GM21447 (cell line): ENCODE data around the gene RANBP2.
"Not testable (repeated sequence)": the region's sequence is repeated elsewhere in the genome, so short reads cannot be mapped to it uniquely, and the experiment has no call there.

Experiments
- ATAC-seq: cut with Tn5 transposase; IDR thresholded peaks from one replicate; pipeline ENCODE4 v1.9.1; 2021; ENCODE audit not compliant: unreplicated experiment

RANBP2 gene

DNA sequence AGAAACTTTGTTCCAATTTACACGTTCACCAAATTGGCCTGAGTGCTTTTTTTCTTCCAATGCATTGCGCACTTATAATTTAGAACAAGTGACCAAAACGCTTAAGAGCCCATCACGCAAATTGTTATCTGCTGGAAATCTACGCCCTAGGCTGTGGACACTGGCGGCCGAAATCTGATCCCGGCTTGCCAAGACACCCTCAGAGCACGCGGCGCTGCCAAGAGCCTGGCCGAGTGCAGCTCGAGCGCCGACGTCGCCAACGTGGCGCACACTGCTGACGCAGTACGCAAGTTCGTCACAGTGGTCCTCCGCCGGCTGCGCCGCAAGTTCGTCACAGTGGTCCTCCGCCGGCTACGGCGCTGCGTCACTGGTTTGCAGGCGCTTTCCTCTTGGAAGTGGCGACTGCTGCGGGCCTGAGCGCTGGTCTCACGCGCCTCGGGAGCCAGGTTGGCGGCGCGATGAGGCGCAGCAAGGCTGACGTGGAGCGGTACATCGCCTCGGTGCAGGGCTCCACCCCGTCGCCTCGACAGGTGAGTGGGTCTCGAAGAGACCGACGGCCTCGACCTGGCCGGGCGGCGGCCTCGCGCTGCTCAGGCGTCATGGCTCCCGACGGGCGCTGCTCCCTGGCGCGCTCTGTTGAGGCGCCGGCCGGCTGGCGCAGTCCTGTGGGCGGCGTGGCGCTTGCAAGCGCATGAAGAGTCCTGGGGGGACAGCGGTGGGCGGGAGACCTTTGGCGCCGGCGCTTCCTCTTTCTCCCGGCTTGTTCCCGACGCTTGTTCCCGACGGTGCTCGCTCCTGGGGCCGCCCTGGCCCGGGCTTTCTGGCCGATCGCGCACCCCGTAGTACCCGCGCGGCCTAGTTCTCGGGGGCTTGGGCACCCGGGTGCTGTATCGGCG is at the start of gene RANBP2:
TSS of gene RANBP2 (plus strand) at position 334 of the 896 bp plus-strand sequence. CDS start at position 459, 125 bp downstream.
- ATAC-seq = peak; percentile 98

DNA sequence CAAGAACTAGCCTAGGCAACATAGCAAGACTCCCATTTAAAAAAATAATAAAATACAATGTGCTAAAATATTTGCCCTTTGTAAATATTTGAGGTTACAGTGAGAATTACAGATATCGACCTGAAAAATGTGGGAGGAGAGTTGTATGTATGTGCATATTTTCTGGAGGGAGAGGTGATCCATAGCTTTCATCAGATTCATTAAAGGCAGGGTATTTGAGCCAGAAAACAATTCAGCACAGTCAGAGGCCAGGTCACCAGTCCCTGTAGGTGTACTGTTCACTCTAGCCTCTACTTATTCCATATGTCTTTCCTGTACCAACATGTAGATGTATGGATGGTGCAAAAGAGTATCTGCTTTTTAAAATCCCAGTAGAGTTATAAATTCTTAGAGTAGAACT is 49.0 kb upstream of the RANBP2 start:
- ATAC-seq = not testable (repeated sequence)

DNA sequence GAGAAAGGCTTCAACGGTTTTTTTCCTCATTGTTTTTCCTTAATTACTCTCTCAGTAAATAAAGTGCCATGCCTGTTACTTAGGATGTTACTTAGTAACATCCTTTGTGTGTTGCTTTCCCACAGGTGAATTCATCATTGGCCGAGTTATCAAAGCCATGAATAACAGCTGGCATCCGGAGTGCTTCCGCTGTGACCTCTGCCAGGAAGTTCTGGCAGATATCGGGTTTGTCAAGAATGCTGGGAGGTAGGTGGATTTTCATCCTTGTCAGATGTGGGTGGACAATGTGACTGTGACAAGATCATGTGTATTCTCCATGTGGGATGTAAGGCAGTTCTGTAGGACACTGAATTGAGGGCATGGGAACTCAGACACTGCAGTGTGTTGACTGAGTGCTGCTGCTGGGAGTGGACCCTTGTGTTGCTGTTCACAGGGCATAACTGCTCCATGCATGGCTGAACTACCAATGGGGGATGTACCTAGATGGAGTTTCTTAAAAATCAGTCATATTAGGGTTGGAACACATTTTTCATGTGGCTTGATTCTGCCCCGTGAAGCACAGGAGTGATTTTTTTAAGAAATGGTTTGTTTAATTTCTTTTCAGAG is 47.0 kb upstream of the RANBP2 start:
- ATAC-seq = not testable (repeated sequence)

DNA sequence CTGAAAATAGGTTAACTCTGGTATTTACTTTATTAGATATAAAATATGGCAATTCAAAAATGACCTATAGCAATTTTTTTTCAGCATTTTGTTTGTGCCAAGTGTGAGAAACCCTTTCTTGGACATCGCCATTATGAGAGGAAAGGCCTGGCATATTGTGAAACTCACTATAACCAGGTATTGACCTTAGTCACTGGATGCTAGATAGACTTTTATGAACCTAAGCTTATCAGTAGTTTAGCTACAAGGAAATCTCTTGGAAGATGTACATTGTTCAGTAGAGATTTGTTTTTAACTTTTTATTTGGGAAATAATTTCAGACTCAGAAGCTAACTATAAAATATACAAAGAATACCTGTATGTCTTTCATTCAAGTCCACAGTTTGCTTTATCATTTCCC is 42.8 kb upstream of the RANBP2 start:
- not testable (repeated sequence) for ATAC-seq

DNA sequence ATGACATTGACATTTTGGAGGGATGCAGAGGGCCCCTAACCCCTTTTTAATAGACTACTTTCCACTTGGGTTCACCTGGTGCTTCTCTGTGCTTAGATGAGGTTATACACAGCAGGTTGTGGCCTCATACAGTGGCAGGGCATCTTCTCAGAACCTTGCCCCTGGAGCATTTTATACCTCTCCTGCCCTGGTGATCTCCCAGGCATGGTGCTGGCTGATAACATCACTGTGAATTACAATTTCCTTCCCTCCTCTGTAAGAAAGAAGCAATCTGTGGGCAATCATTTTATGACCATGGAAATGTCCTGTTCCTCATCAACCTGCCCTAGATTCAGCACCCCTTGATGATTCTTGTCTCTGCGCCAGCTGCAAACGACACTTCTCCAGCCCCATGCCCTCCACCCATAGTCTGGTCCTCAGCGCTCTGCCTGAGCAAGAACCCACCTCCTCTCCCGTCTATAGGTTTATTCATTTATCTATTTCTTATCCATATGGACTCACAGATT is 42.0 kb upstream of the RANBP2 start:
- not testable (repeated sequence) for ATAC-seq

DNA sequence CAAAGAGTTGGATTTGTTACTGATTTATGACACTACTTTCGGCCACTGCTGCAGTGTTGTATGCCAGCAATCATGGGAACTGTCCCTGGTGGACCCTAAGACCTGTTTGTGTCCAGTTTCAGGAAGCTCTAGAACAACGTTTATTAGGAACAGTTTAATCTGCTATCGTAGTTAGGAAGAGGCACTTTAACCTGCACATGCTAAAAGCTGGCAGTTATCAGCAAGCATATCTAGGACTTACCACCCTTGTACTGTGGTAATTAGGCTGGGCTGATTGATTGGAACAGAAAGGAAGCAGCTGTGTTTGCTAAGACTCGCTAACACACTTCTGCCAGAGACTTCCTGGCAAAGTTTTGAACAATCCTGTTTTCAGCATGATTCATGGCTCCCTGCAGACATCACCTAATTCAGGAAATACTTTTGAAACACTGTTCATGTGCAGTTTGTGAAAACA is 41.1 kb upstream of the RANBP2 start:
- ATAC-seq = not testable (repeated sequence)

DNA sequence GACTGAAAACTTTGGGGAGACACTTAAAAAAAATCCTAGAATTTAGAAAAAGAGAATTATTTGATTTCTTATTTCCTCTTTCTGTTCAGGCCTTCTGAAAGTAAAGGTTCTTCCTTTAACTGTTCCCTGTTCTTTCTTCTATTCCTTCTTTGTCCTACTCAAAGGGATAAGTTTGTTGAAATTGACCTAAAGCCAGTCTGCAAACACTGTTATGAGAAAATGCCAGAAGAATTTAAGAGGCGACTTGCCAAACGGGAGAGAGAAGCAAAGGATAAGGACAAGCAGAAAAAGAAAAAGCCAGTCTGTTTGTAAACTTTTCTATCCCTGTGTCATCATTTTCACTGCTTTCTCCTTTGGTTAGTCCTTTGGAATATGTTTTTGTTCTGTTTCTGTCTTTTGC is 38.5 kb upstream of the RANBP2 start:
- not testable (repeated sequence) for ATAC-seq

DNA sequence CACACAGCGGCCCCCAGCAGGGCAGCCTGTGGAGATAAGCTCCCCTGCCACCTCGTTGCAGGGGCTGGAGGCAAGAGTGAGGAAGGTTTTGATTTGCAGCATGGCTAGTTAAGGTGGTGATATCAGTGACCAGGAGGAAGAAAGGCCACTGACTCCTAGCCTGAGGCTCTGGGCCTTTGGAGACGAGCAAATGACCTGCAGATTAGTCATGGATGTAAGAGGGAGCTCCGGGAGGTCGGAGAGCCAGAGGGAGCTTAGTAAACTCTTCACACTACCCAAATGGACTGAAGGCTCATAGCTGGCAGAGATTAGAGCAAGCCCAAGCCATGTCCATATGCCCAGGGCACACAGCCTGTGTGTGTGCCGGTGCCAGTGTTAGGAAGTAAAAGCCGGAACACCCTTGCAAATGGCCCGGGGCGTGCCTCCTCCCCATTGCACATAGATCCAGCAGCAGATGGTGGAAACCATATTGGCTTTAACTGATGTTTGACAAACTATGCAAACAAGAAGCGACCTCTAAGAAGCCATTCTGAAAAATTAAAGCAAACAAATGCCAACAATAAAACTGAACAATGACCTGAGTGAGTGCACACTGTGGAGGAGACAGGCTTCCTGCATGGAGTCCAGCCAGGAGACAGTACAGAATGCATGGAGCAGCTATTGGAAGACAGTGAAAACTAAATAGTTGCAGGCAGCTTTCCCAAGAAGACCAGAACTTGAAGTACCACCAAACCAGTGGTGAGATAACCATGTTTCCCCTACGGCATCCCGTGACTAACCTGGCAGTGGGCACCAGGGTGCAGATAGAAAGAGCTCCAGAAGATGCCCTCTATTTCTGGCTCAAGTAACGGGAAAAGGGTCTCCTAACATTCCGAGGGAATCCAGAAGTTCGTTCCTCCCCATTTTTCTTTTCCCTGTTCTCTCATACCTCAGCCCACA is 30.2 kb upstream of the RANBP2 start:
- ATAC-seq = not testable (repeated sequence)

DNA sequence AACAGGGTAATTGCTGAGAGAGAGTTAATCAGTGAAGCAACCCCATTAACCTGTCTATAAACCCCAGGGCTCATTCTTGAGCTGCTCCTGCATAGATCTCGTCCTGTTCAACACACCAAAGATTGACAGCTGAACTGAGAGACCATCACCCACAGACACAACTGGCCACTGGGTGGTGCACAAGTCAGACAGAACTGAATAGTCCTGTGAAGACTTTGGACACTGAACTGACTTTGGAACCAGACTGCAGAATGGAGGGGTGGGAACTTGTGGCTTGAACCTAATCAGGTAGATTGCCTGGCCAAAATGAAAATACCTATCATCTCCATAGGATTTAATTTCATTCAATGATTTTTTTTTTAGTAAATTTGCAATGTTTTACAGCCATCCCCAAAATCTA is 29.3 kb upstream of the RANBP2 start:
- not testable (repeated sequence) for ATAC-seq

DNA sequence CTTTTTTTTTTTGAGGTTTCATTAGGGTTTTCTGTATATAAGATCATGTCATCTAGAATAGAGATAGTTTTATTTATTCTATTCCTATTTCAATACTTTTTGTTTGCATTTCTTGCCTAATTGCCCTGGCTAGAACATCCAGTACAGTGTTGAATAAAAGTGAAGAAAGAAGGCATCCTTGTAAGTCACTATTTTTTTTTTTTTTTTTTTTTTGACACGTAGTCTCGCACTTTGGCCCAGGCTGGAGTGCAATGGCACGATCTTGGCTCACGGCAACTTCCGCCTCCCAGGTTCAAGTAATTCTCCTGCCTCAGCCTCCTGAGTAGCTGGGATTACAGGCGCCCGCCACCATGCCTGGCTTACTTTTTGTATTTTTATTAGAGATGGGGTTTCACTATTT is 27.8 kb upstream of the RANBP2 start:
- no peak for ATAC-seq

DNA sequence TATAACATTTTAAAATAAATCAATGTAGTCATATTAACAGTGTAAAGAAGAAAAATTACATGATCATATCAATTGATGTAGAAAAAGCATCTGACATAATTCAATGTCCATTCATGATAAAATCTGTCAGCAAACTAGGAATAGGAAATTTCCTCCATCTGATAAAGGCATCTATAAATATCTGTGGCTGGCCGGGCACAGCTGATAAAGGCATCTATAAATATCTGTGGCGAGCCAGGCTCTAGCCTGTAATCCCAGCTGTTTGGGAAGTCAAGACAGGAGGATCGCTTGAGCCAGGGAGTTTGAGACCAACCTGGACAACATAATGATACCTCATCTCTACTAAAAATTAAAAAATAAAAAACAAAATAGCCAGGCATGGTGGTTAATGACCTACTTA is 18.1 kb upstream of the RANBP2 start:
- ATAC-seq = no peak

DNA sequence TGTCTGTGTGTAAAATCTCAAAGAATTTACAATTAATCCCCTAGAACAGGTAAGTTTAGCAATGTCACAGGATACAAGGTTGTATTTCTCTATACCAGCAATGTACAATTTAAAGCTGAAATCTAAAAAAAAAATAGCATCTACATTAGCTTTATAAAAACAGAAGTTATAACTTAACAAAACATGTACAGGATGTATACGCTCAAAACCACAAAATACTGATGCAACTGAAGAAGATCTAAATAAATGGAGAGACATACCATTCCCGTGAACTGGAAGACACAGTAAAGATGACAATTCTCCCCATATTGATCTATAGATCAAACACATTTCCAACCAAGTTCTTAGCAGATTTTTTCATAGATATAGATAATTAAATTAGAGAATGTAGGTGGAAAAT is 17.5 kb upstream of the RANBP2 start:
- no peak for ATAC-seq

DNA sequence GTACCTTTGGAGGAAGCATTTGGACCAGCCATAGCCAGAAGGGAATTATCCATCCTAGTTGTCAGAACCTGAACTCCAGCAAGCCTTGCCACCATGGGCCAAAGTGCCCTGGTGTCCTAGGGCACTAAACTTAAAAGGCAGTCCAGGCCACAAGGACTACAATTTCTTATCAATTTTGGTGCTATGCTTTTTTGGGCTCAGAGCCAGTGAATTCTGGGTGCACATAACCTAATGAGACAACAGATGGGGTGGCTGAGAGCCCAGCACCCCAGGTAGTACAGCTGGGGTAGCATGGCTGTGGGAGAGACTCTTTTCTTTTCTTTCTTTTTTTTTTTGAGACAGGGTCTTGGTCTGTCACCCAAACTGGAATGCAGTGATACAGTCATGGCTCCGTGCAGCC is 14.4 kb upstream of the RANBP2 start:
- ATAC-seq = no peak

DNA sequence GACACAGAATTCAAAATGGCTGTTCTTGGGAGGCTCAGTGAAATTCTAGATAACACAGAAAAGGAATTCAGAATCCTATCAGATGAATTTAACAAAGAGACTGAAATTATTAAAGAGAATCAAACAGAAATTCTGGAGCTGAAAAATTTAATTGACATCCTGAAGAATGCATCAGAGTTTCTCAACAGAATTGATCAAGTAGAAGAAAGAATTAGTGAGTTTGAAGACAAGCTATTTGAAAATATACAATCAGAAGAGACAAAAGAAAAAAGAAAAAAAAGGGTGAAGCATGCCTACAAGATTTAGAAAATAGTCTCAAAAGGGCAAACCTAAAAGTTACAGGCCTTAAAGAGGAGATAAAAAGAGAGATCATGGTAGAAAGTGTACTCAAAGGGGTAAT is 12.0 kb upstream of the RANBP2 start:
- ATAC-seq = no peak

DNA sequence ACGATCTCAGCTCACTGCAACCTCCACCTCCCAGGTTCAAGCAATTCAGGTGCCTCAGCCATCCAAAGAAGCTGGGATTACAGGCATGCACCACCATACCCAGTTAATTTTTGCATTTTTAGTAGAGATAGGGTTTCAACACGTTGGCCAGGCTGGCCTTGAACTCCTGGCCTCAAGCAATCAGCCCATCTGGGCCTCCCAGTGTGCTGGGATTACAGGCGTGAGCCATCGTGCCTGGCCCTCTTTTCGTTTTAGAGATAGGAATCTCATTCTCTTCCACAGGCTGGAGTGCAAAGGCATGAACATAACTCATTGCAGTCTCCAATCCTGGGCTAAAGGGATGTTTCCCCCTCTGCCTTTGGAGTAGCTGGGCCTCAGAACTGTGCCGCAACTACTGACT is 2.3 kb upstream of the RANBP2 start:
- not testable (repeated sequence) for ATAC-seq

DNA sequence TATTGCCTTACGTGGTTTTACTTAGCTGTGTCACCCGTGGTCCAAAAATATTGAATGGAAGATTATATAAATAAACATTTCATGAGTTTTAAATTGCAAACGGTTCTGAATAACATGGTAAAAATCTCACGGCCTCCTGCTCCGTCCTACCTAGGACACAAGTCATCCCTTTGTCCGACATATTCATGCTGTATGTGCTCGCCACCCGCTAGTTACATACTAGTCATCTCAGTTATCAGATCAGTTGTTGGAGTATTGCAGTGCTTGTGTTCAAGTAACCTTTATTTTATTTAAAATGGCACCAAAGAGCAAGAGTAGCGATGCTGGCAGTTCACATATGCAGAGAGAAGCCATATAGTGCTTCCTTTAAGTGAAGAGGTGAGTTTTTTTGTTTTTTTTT is 6.8 kb downstream of the RANBP2 start:
- not testable (repeated sequence) for ATAC-seq

DNA sequence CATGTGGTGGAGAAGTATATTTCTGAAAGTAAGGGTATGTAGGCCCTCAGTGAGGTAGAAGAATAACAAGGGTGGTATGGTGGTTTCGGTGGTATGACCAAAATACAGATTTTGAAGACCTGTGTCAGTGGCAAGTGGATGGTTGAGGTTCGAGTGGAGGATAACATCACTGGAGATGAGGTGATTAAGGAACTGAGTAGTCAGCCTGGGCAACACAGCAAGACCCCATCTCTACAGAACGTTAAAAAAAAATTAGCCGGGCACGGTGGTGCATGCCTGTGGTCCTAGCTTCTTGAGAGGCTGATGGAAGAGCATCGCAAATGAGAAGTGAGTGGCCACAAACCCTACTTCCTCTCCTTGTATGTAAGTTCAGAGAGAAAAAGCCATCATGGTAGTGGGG is 15.4 kb downstream of the RANBP2 start:
- not testable (repeated sequence) for ATAC-seq

DNA sequence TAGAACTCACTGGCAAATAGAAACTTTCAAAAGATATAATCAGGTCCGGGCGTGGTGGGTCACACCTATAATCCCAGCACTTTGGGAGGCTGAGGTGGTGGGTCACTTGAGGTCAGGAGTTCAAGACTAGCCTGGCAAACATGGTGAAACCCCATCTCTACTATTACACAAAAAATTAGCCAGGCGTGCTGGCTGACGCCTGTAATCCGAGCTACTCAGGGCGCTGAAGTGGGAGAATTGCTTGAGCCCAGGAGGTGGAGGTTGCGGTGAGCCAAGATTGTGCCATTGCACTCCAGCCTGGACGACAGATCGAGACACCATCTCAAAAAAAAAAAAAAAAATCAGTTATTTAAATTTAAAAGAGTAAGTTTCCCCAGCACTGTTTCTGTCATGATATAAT is 38.7 kb downstream of the RANBP2 start:
- ATAC-seq = not testable (repeated sequence)

DNA sequence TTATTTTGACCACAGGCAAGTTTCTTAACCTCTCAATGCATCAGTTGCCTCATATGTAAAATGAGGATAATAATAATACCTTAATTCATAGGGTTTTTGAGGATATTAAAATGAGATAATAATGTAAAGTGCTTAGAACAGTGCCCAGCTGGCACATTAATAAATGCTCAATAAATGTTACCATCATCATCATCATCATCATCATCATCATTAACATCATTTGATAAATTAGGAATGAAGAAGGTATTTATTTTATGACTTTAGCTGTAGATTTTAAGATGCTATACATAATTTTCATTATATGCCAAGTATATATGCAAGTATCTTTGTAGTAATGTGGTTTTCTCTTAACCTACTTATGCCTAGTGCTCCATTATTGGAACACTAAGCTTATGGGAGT is 43.3 kb downstream of the RANBP2 start:
- ATAC-seq = not testable (repeated sequence)

DNA sequence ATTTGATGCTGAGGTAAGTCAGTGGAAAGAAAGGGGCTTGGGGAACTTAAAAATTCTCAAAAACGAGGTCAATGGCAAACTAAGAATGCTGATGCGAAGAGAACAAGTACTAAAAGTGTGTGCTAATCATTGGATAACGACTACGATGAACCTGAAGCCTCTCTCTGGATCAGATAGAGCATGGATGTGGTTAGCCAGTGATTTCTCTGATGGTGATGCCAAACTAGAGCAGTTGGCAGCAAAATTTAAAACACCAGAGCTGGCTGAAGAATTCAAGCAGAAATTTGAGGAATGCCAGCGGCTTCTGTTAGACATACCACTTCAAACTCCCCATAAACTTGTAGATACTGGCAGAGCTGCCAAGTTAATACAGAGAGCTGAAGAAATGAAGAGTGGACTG is 47.4 kb downstream of the RANBP2 start:
- not testable (repeated sequence) for ATAC-seq

DNA sequence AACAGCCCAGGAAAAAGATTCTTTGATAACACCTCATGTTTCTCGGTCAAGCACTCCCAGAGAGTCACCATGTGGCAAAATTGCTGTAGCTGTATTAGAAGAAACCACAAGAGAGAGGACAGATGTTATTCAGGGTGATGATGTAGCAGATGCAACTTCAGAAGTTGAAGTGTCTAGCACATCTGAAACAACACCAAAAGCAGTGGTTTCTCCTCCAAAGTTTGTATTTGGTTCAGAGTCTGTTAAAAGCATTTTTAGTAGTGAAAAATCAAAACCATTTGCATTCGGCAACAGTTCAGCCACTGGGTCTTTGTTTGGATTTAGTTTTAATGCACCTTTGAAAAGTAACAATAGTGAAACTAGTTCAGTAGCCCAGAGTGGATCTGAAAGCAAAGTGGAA is 48.6 kb downstream of the RANBP2 start:
- ATAC-seq = not testable (repeated sequence)
